CD4-positive, CD25-positive, alpha-beta regulatory T cell (primary cell): ENCODE measurements around the gene DOLPP1. TPM values are rescaled to one million over a fixed set of nuclear protein-coding genes. Genes with fewer than 3 reads are reported as not detected.

Experiments
- ATAC-seq, 2 donors: fragments of 150-1000 bp; cut with Tn5 transposase; one replicate each; pipeline ENCODE4 v1.10.0; 2021; ENCODE audit warnings: low read depth in 2 of 2, moderate number of reproducible peaks in 2 of 2, moderate library complexity in 1 of 2
- DNase-seq, 3 donors: peaks; one replicate each; pipeline versions ENCODE4 v3.0.0 to v3.0.0-alpha.2; 2012 to 2022; ENCODE audit warnings: mixed read lengths in 1 of 3
- H3K27ac ChIP-seq: one replicate; pipeline ENCODE4 v1.7.0; 2013; ENCODE audit warnings: mild to moderate bottlenecking, low read length; ENCODE audit not compliant: insufficient read depth, poor library complexity, severe bottlenecking
- H3K27me3 ChIP-seq: one replicate; pipeline ENCODE4 v1.7.0; 2013; ENCODE audit warnings: low read length; ENCODE audit not compliant: control insufficient read depth, insufficient read depth
- H3K36me3 ChIP-seq: one replicate; pipeline ENCODE4 v1.7.0; 2013; ENCODE audit warnings: mild to moderate bottlenecking, low read length, moderate library complexity; ENCODE audit not compliant: control insufficient read depth, insufficient read depth
- H3K4me1 ChIP-seq: 2 replicates; pipeline ENCODE4 v1.7.0; 2013; ENCODE audit warnings: mild to moderate bottlenecking, low read length; ENCODE audit not compliant: insufficient read depth, control insufficient read depth, poor library complexity, severe bottlenecking
- H3K4me3 ChIP-seq: one replicate; pipeline ENCODE4 v1.7.0; 2013; ENCODE audit warnings: low read depth, mild to moderate bottlenecking, low read length, moderate library complexity
- H3K9me3 ChIP-seq, 2 experiments: 1 replicate in 1 of 2; 2 replicates in 1 of 2; pipeline ENCODE4 v1.7.0; 2013; ENCODE audit warnings: low read length in 2 of 2, mild to moderate bottlenecking in 1 of 2, moderate library complexity in 1 of 2; ENCODE audit not compliant: control insufficient read depth in 2 of 2
- H3K27ac Mint-ChIP-seq, 3 donors: one replicate each; pipeline ENCODE4 v1.8.0; 2020 to 2022; ENCODE audit warnings: mild to moderate bottlenecking in 3 of 3, mixed read lengths in 3 of 3, moderate library complexity in 2 of 3
- H3K27me3 Mint-ChIP-seq: one replicate; pipeline ENCODE4 v1.8.0; 2022; ENCODE audit warnings: mild to moderate bottlenecking, mixed read lengths
- H3K36me3 Mint-ChIP-seq: one replicate; pipeline ENCODE4 v1.8.0; 2020; ENCODE audit warnings: mixed read lengths
- H3K4me1 Mint-ChIP-seq, 4 donors: one replicate each; pipeline ENCODE4 v1.8.0; 2020 to 2022; ENCODE audit warnings: mixed read lengths in 4 of 4, mild to moderate bottlenecking in 1 of 4
- H3K4me3 Mint-ChIP-seq, 4 donors: one replicate each; pipeline ENCODE4 v1.8.0; 2020 to 2022; ENCODE audit warnings: mild to moderate bottlenecking in 4 of 4, mixed read lengths in 4 of 4, moderate library complexity in 3 of 4
- H3K9me3 Mint-ChIP-seq, 7 donors: one replicate each; pipeline ENCODE4 v1.8.0; 2020 to 2022; ENCODE audit warnings: mixed read lengths in 7 of 7, mild to moderate bottlenecking in 3 of 7, moderate library complexity in 2 of 7
- polyA plus RNA-seq, 4 donors: library from polyadenylated mRNA; unstranded; fragments of 300-500 nt; fragmentation: Illumina TruSeq; gene quantifications; one replicate each; pipeline ENCODE4 v1.2.3, GENCODE V29; 2021
- total RNA-seq: library from RNA; stranded (reverse); gene quantifications from one replicate; pipeline ENCODE4 v1.2.3, GENCODE V29; 2022

The DOLPP1 gene
- total and polyA plus RNA-seq, 5 donors from 2014 or later: 3.9 to 9.3 (median 8.7) TPM

- H3K4me1 Mint-ChIP-seq: peaks cover 4 to 39% (median 18%) of the 10 kb centered on the region in 4 donors
- H3K4me3 ChIP-seq: peak overlapping the region; percentile 52
Observed at GRCh38 chr9:129037767-129038098, 43.2 kb upstream of the DOLPP1 start.

GRCh38 chr9:129038109-129038852 is 42.6 kb upstream of the DOLPP1 start:
- Histone ChIP-seq H3K36me3 (peaks cover 21% of the 10 kb centered on the region), H3K27me3 (no peaks in the 10 kb centered on the region), H3K9me3 (no peaks in the 10 kb centered on the region), H3K4me3 (no peak overlapping the region), H3K27ac (no peak overlapping the region), H3K4me1 (peaks cover 22% of the 10 kb centered on the region)
- H3K36me3 Mint-ChIP-seq: peaks cover 5% of the 10 kb centered on the region
- no peaks in the 10 kb centered on the region for H3K27me3 Mint-ChIP-seq
- H3K4me3 Mint-ChIP-seq: peak overlapping the region; percentile 72 to 99 (median 92)
- ATAC-seq: no peak
- H3K9me3 Mint-ChIP-seq: no peaks in the 10 kb centered on the region
- H3K4me1 Mint-ChIP-seq: peaks cover 4 to 39% (median 18%) of the 10 kb centered on the region in 4 donors
- DNase-seq: no peak
- H3K27ac Mint-ChIP-seq: peak overlapping the region in 1 of 3 donors; percentile 55

More at GRCh38 chr9:129037767-129038098, 43.2 kb upstream of the DOLPP1 start:
- Histone ChIP-seq H3K27me3 (no peaks in the 10 kb centered on the region), H3K9me3 (no peaks in the 10 kb centered on the region), H3K27ac (no peak overlapping the region), H3K36me3 (peaks cover 18% of the 10 kb centered on the region), H3K4me1 (peaks cover 22% of the 10 kb centered on the region)
- DNase-seq (no peak), ATAC-seq (no peak)
- Mint-ChIP-seq H3K27ac (no peak overlapping the region), H3K36me3 (peaks cover 5% of the 10 kb centered on the region), H3K4me3 (peak overlapping the region in 3 of 4 donors; percentile 89 to 99 (median 95)), H3K27me3 (no peaks in the 10 kb centered on the region), H3K9me3 (no peaks in the 10 kb centered on the region)

GRCh38 chr9:129040113-129040643 is 40.7 kb upstream of the DOLPP1 start:
- Mint-ChIP-seq H3K4me1 (peaks cover 8 to 39% (median 18%) of the 10 kb centered on the region in 4 donors), H3K36me3 (peaks cover 9% of the 10 kb centered on the region), H3K27ac (peak overlapping the region in 2 of 3 donors; percentile 25 to 73), H3K9me3 (no peaks in the 10 kb centered on the region), H3K27me3 (no peaks in the 10 kb centered on the region), H3K4me3 (peak overlapping the region in 2 of 4 donors; percentile 38 to 75)
- DNase-seq (no peak), ATAC-seq (no peak)
- H3K27ac ChIP-seq: no peak overlapping the region
- H3K4me1 ChIP-seq: peaks cover 22% of the 10 kb centered on the region
- H3K4me3 ChIP-seq: no peak overlapping the region
- H3K27me3 ChIP-seq: no peaks in the 10 kb centered on the region
- peaks cover 25% of the 10 kb centered on the region for H3K36me3 ChIP-seq
- no peaks in the 10 kb centered on the region for H3K9me3 ChIP-seq

- no peaks in the 10 kb centered on the region for H3K27me3 Mint-ChIP-seq
- H3K9me3 Mint-ChIP-seq: no peaks in the 10 kb centered on the region
- peaks cover 7 to 26% (median 9%) of the 10 kb centered on the region in 4 donors for H3K4me1 Mint-ChIP-seq
Observed at GRCh38 chr9:129042016-129042415, 38.9 kb upstream of the DOLPP1 start.

GRCh38 chr9:129052592-129052991 is 28.3 kb upstream of the DOLPP1 start:
- peaks cover 13% of the 10 kb centered on the region for H3K36me3 Mint-ChIP-seq
- no peaks in the 10 kb centered on the region for H3K27me3 Mint-ChIP-seq
- peaks cover 0 to 2% (median 0%) of the 10 kb centered on the region in 4 donors for H3K4me1 Mint-ChIP-seq
- Histone ChIP-seq H3K4me1 (no peaks in the 10 kb centered on the region), H3K4me3 (no peak overlapping the region), H3K27ac (no peak overlapping the region), H3K9me3 (no peaks in the 10 kb centered on the region), H3K27me3 (no peaks in the 10 kb centered on the region), H3K36me3 (peaks cover 48% of the 10 kb centered on the region)
- no peaks in the 10 kb centered on the region for H3K9me3 Mint-ChIP-seq
- H3K27ac Mint-ChIP-seq: no peak overlapping the region
- ATAC-seq: no peak
- no peak for DNase-seq
- no peak overlapping the region for H3K4me3 Mint-ChIP-seq

More at GRCh38 chr9:129042016-129042415, 38.9 kb upstream of the DOLPP1 start:
- ATAC-seq (no peak), DNase-seq (no peak)
- Histone ChIP-seq H3K4me1 (peaks cover 16% of the 10 kb centered on the region), H3K27me3 (no peaks in the 10 kb centered on the region), H3K4me3 (no peak overlapping the region), H3K9me3 (no peaks in the 10 kb centered on the region), H3K27ac (no peak overlapping the region), H3K36me3 (peaks cover 30% of the 10 kb centered on the region)
- H3K4me3 Mint-ChIP-seq: peak overlapping the region in 1 of 4 donors; percentile 54
- H3K36me3 Mint-ChIP-seq: peaks cover 15% of the 10 kb centered on the region
- H3K27ac Mint-ChIP-seq: no peak overlapping the region

- Mint-ChIP-seq H3K27me3 (no peaks in the 10 kb centered on the region), H3K36me3 (peaks cover 13% of the 10 kb centered on the region), H3K9me3 (no peaks in the 10 kb centered on the region), H3K4me1 (peaks cover 0 to 2% (median 0%) of the 10 kb centered on the region in 4 donors), H3K27ac (no peak overlapping the region), H3K4me3 (no peak overlapping the region)
- Histone ChIP-seq H3K4me1 (no peaks in the 10 kb centered on the region), H3K27me3 (no peaks in the 10 kb centered on the region), H3K27ac (no peak overlapping the region), H3K4me3 (no peak overlapping the region), H3K9me3 (no peaks in the 10 kb centered on the region), H3K36me3 (peaks cover 44% of the 10 kb centered on the region)
- ATAC-seq (no peak), DNase-seq (no peak)
Observed at GRCh38 chr9:129053020-129053419, 27.9 kb upstream of the DOLPP1 start.

- Histone ChIP-seq H3K27ac (no peak overlapping the region), H3K27me3 (no peaks in the 10 kb centered on the region), H3K9me3 (no peaks in the 10 kb centered on the region), H3K4me1 (no peaks in the 10 kb centered on the region), H3K4me3 (no peak overlapping the region), H3K36me3 (peaks cover 37% of the 10 kb centered on the region)
- no peak overlapping the region for H3K27ac Mint-ChIP-seq
- DNase-seq (no peak), ATAC-seq (no peak)
- H3K27me3 Mint-ChIP-seq: no peaks in the 10 kb centered on the region
- peaks cover 8% of the 10 kb centered on the region for H3K36me3 Mint-ChIP-seq
- H3K4me3 Mint-ChIP-seq: no peak overlapping the region
- H3K9me3 Mint-ChIP-seq: peaks cover 0 to 1% (median 0%) of the 10 kb centered on the region in 7 donors
- peaks cover 0 to 2% (median 0%) of the 10 kb centered on the region in 4 donors for H3K4me1 Mint-ChIP-seq
Observed at GRCh38 chr9:129054163-129054851, 26.6 kb upstream of the DOLPP1 start.
